Activated T-cell treated with anti-CD3 and anti-CD28 coated beads, Interleukin-2, amount 50 U/mL, for 24 hours (primary cell): ENCODE measurements around the gene TADA3.
"Not testable (repeated sequence)": the region's sequence is repeated elsewhere in the genome, so short reads cannot be mapped to it uniquely, and the experiment has no call there.

Experiments
- DNase-seq: peaks from one replicate; pipeline ENCODE4 v3.0.0-alpha.2; 2020
- H3K27ac Mint-ChIP-seq: 2 replicates; pipeline ENCODE4 v1.8.0; 2020; ENCODE audit warnings: mild to moderate bottlenecking, mixed read lengths
- H3K27me3 Mint-ChIP-seq: 2 replicates; pipeline ENCODE4 v1.8.0; 2020; ENCODE audit warnings: mixed read lengths
- H3K36me3 Mint-ChIP-seq: 2 replicates; pipeline ENCODE4 v1.8.0; 2020; ENCODE audit warnings: low read depth, mixed read lengths
- H3K4me1 Mint-ChIP-seq: 2 replicates; pipeline ENCODE4 v1.8.0; 2020; ENCODE audit warnings: low read depth, mixed read lengths
- H3K4me3 Mint-ChIP-seq: 2 replicates; pipeline ENCODE4 v1.8.0; 2020; ENCODE audit warnings: mild to moderate bottlenecking, moderate library complexity, mixed read lengths
- H3K9me3 Mint-ChIP-seq: 2 replicates; pipeline ENCODE4 v1.8.0; 2020; ENCODE audit warnings: mixed read lengths

The TADA3 gene

DNA sequence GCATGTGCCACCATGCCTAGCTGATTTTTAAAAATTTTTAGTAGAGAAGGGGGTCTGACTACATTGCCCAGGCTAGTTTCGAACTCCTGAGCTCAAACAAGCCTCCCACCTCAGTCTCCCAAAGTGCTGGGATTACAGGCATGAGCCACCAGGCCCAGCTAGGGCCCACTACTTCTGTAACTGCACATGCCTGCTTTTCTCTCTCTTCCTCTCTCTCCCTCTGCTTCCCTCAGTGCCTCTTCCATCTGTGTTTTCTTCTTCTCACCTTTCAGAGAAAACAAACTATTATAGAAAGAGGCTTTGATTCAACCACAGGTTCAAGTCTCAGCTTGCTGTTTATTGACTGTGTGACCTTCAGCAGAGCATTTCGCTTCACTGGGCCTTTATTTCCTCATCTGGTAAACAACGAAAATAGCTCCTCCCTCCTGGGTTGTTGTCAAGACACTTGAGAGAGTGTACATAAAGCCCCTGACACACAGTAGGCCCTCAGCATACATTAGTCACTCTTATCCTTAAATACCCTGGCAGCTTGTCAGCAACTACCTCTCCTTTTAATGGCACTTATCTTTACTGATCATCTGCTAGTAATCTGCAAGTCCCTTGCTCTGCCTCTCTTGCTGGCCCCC, 10.2 kb downstream of the TADA3 start:
- no peak for DNase-seq
- Mint-ChIP-seq H3K36me3 (peaks cover 80% of the 10 kb centered on the region), H3K9me3 (peaks cover 2% of the 10 kb centered on the region), H3K4me1 (peaks cover 69% of the 10 kb centered on the region), H3K27ac (peak overlapping the region; percentile 47), H3K4me3 (no peak overlapping the region), H3K27me3 (no peaks in the 10 kb centered on the region)

DNA sequence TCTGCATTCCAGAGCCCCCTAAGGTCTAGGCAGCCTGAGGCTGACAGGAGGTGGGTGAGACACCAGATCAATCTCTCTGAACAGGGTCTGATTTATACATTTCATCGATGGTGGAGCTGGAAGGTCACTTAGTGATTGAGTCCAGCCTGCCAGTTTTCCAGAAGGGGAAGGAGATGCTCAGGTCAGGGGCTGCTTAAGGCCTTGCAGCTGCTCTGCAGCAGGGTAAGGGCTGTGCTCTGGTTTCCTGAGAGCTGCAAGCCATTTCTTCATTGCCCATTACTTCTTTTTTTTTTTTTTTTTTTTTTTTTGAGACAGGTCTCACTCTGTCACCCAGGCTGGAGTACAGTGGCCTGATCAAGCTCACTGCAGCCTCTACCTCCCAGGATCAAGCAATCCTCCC, 10.7 kb downstream of the TADA3 start:
- Mint-ChIP-seq H3K4me3 (no peak overlapping the region), H3K27ac (peak overlapping the region; percentile 68), H3K9me3 (peaks cover 2% of the 10 kb centered on the region), H3K36me3 (peaks cover 75% of the 10 kb centered on the region), H3K27me3 (no peaks in the 10 kb centered on the region), H3K4me1 (peaks cover 69% of the 10 kb centered on the region)
- no peak for DNase-seq

- Mint-ChIP-seq H3K4me3 (no peak overlapping the region), H3K27ac (peak overlapping the region; percentile 91), H3K27me3 (no peaks in the 10 kb centered on the region), H3K9me3 (peaks cover 2% of the 10 kb centered on the region), H3K36me3 (peaks cover 69% of the 10 kb centered on the region), H3K4me1 (peaks cover 68% of the 10 kb centered on the region)
- DNase-seq = no peak
Observed at GRCh38 chr3:9780910-9781309, 11.4 kb downstream of the TADA3 start.

DNA sequence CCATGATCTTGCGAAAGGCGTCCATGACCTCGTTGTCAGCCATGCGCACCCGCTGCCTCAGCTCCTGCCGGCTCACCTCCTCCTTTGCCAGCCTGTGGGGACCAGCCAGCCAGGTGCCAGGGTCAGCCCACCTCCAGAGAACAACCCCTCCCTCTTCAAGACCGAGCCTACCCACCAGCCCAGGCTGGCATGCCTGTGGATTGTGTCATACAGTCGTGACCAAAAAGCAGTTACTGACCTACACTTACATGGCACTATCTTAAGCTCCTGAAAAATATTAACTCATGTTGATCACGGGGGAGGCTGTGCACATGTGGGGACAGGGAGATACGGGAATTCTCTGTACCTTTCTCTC, 11.8 kb downstream of the TADA3 start:
- peak overlapping the region; percentile 48 for H3K4me3 Mint-ChIP-seq
- H3K27me3 Mint-ChIP-seq = no peaks in the 10 kb centered on the region
- peaks cover 2% of the 10 kb centered on the region for H3K9me3 Mint-ChIP-seq
- no peak for DNase-seq
- H3K4me1 Mint-ChIP-seq = peaks cover 67% of the 10 kb centered on the region
- peaks cover 64% of the 10 kb centered on the region for H3K36me3 Mint-ChIP-seq
- H3K27ac Mint-ChIP-seq = peak overlapping the region; percentile 91

DNA sequence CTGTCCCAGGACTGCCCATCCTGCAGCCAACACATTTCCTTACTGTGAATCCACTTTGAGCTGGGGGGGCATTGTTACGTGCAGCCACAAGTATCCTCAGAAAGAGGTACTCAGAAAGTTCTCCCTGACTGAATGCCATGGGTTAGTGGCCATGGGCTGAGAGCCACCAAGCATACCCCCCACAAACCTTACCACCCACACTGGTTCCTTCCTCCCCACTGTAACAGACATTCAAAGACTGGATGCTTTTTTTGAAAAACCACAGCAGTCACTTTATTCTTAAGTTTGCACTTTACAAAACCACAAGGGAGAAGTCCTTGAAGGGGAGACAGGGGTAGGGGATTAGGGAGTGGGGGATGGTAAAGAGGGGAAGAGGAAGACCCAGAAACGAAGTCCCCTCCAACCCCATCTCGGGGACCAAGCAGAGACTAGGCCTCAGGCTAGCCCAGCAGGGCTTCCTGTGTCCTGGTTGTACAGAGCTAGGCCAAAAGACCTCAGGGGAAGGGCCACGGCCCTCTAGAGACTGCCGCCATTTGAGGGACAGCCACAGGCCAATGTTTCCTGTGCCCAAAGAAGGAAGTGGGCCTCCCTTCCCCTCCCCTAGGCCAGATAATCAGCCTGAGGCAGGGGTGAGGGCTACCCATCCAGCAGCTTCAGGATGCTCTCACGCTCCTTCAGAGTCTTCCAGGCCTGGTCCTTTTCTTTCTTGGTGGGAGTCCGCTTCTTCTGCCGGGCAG, 12.4 kb downstream of the TADA3 start:
- Mint-ChIP-seq H3K27me3 (no peaks in the 10 kb centered on the region), H3K9me3 (peaks cover 2% of the 10 kb centered on the region), H3K4me3 (peak overlapping the region; percentile 48), H3K4me1 (peaks cover 69% of the 10 kb centered on the region), H3K36me3 (peaks cover 59% of the 10 kb centered on the region), H3K27ac (peak overlapping the region; percentile 91)
- DNase-seq = peak; percentile 72

DNA sequence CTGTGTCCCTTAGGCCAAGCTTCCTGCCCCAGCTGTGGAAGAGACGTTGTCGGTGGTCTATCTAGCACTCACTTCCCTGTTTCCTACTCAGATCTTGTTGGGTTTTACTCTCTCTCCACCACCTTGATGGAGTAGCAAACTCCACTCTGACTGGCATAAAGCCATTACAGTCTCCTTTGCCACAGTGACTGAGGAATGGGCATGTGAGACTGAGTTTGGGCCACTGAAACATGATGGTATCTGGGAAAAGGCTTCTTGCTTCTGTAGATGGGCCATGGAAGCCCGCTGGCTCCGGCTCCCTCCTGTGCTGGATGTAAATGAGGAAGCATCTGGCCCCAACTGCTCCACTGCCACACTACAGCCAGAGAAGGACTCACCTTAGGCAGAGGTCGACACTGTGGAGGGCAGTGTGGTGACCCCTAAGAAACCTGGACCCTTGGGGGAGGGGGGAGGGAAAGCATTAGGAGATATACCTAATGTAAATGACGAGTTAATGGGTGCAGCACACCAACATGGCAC, 13.1 kb downstream of the TADA3 start:
- DNase-seq = no peak
- H3K27ac Mint-ChIP-seq = peak overlapping the region; percentile 91
- no peaks in the 10 kb centered on the region for H3K27me3 Mint-ChIP-seq
- peak overlapping the region; percentile 48 for H3K4me3 Mint-ChIP-seq
- peaks cover 69% of the 10 kb centered on the region for H3K4me1 Mint-ChIP-seq
- peaks cover 2% of the 10 kb centered on the region for H3K9me3 Mint-ChIP-seq
- H3K36me3 Mint-ChIP-seq = peaks cover 53% of the 10 kb centered on the region

DNA sequence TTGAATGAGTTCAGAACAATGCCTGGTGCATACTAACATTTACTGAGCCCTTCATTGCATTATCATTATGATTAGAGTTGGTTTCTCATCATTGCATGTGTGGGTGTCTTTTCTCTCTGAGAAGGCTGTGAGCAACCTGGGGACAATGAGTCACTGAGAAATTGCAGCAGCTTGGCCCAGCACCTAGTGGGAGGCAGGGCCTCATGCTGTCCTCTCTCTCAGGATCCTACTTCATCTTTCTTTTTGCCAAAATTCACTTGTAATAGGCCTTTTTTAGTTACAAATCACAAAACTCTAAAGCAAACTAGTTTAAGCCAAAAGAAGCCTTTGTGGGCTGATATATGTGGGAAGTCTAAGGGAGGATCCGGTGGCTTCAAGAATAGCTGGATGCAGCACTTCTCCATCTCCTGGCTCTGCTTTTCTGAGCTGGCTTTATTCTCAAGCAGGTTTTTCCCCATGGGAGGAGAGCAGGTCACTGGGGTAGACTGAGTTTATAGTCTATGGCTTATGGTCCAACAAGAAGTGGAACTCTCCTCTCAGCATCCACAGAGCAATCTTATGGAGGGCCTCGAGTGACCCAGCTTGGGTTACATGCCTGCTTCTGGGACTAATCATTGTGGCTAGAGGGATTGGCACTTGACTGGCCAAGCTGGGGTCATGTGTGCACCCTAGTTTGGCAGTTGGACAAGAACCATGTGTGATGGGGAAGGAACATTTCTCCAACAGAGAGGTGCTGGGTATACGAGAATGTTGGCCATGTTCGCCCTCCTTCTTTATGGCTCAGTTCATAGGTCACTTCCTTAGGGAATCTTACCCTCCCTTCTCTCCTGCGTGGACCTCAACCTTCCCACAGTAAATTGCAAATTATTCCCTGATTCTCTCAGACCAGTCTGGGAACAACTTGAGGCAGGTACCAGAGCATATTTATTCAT, 13.9 kb downstream of the TADA3 start:
- H3K4me3 Mint-ChIP-seq = peak overlapping the region; percentile 58
- H3K9me3 Mint-ChIP-seq = peaks cover 2% of the 10 kb centered on the region
- H3K4me1 Mint-ChIP-seq = peaks cover 70% of the 10 kb centered on the region
- H3K36me3 Mint-ChIP-seq = peaks cover 46% of the 10 kb centered on the region
- peak; percentile 68 for DNase-seq
- no peaks in the 10 kb centered on the region for H3K27me3 Mint-ChIP-seq
- H3K27ac Mint-ChIP-seq = peak overlapping the region; percentile 91

DNA sequence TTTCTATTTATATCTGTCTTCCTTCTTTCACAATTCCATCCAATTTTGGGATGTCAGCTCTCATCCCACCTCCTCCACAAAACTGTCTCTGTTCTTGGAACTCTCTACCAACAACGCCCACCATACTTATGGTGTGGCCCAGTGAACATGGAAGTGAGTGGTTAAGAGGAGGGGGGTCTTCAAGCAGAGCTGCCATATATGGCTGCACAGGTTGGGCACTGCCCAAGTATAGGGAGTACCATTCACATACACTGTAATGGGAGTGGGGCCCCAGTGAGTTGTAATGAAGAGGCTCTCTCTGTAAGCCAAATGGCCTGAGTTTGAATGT, 14.6 kb downstream of the TADA3 start:
- Mint-ChIP-seq H3K9me3 (peaks cover 2% of the 10 kb centered on the region), H3K36me3 (peaks cover 39% of the 10 kb centered on the region), H3K4me1 (peaks cover 66% of the 10 kb centered on the region), H3K4me3 (peak overlapping the region; percentile 58), H3K27me3 (no peaks in the 10 kb centered on the region), H3K27ac (peak overlapping the region; percentile 91)
- no peak for DNase-seq

- H3K27me3 Mint-ChIP-seq = no peaks in the 10 kb centered on the region
- peaks cover 62% of the 10 kb centered on the region for H3K4me1 Mint-ChIP-seq
- peak overlapping the region; percentile 58 for H3K4me3 Mint-ChIP-seq
- H3K9me3 Mint-ChIP-seq = peaks cover 2% of the 10 kb centered on the region
- H3K27ac Mint-ChIP-seq = peak overlapping the region; percentile 91
- H3K36me3 Mint-ChIP-seq = peaks cover 34% of the 10 kb centered on the region
- DNase-seq = no peak
Observed at GRCh38 chr3:9776896-9777693, 15.2 kb downstream of the TADA3 start.

DNA sequence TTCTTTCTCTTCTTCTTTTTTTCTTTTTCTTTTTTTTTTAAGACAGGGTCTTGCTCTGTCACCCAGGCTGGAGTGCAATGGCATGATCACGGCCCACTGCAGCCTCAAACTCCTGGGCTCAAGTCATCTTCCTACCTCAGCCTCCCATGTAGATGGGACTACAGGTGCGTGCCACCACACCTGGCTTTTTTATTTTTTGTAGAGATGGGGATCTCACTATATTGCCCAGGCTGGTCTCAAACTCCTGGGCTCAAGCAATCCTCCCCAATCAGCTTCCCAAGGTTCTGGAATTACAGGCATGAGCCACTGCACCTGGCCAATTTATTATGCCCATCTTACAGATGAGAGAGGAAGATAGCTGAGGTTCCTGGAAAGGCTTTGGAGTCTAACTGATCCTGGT, 21.3 kb downstream of the TADA3 start:
- Mint-ChIP-seq H3K4me1 (peaks cover 41% of the 10 kb centered on the region), H3K36me3 (peaks cover 21% of the 10 kb centered on the region), H3K4me3 (peak overlapping the region; percentile 85)
- not testable (repeated sequence) for DNase-seq, H3K27me3 Mint-ChIP-seq, H3K9me3 Mint-ChIP-seq, H3K27ac Mint-ChIP-seq

DNA sequence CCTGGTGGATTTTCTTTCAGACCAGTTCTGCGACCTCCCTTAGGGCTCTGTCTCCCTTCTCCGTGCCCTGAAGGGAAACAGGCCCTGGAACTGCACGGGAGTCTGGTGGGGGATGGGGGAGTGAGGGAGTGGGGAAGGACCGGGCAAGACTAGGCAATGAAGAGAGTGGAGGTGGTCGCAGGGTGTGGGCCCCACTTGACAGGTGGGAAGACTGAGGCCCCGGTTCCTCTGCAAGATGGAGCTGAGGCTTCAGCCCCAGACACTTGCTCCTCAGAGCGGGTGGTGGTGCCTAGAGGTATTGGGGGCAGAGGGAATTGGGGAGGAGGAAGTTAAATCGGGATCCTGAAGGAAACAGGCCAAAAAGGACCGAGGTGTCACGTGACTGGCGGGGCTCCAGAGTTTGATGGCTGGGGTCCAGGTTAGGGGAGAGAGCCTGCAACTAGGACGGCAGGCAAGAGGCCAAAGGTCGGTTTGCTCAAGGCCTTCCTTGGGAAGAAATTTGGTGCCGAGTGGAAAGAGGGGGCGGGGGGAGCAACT, 21.9 kb downstream of the TADA3 start:
- H3K9me3 Mint-ChIP-seq = no peaks in the 10 kb centered on the region
- peaks cover 39% of the 10 kb centered on the region for H3K4me1 Mint-ChIP-seq
- peak overlapping the region; percentile 85 for H3K4me3 Mint-ChIP-seq
- H3K27ac Mint-ChIP-seq = peak overlapping the region; percentile 77
- no peaks in the 10 kb centered on the region for H3K27me3 Mint-ChIP-seq
- H3K36me3 Mint-ChIP-seq = peaks cover 28% of the 10 kb centered on the region
- no peak for DNase-seq

GRCh38 chr3:9769426-9770275, 22.6 kb downstream of the TADA3 start, which contains the start of gene CAMK1:
Gene CAMK1, minus strand, starts transcription at chr3:9769947. Its CDS starts 2,198 bp downstream, at chr3:9767749.
- DNase-seq = peak; percentile 82
- peak within 1 kb of the TSS; percentile 85 for H3K4me3 Mint-ChIP-seq
- H3K36me3 Mint-ChIP-seq = peaks cover 35% of the 10 kb centered on the region
- H3K27me3 Mint-ChIP-seq = no peaks in the 10 kb centered on the region
- H3K4me1 Mint-ChIP-seq = peaks cover 40% of the 10 kb centered on the region
- H3K27ac Mint-ChIP-seq = peak within 1 kb of the TSS; percentile 81
- H3K9me3 Mint-ChIP-seq = no peaks in the 10 kb centered on the region

DNA sequence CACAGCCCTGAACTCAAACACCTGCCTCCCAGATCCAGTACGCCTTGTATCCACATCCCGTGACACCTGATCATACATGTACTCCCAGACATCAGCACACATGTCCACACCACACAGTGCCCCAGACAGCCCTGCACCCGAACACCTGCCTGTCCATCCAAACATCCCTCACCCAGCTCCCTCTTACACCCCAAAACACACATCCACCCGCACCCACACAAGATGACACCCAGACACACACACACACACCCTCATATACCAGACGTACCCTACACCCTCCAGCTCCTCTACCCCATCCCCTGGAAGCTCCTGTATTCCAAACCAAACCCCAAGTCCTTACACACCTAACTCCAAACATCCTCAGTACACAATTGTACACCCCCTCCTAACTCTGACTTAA, 23.3 kb downstream of the TADA3 start:
- Mint-ChIP-seq H3K9me3 (no peaks in the 10 kb centered on the region), H3K27ac (peak overlapping the region; percentile 81), H3K4me3 (peak overlapping the region; percentile 85), H3K27me3 (no peaks in the 10 kb centered on the region), H3K36me3 (peaks cover 39% of the 10 kb centered on the region), H3K4me1 (peaks cover 41% of the 10 kb centered on the region)
- DNase-seq = no peak
